Measurements from ENCODE around the gene CLK3. TPM values are rescaled to one million over a fixed set of nuclear protein-coding genes. Genes with fewer than 3 reads are reported as not detected.
A peak's percentile ranks its signal among the peaks of the same experiment; 100 is the strongest.
"Not testable (repeated sequence)": the region's sequence is repeated elsewhere in the genome, so short reads cannot be mapped to it uniquely, and the experiment has no call there.

The CLK3 gene
- polyA plus RNA-seq, 1 experiment, result 58.3 TPM

GRCh38 chr15:74594455-74594854 lies 21.2 kb upstream of the CLK3 start:
- ChIA-PET CTCF (no interaction called here), POLR2A (no interaction called here)
- DNase-seq (ENCODE audit: low read depth), result no peak
- H3K4me3 ChIP-seq (ENCODE audit: low read depth, low read length), result no peak overlapping the region
- H3K36me3 ChIP-seq (ENCODE audit: control insufficient read depth, insufficient read depth, low read length), result peaks cover 7% of the 10 kb centered on the region; the same call in 1 of the 2 replicates
- no peaks in the 10 kb centered on the region for H3K27me3 ChIP-seq (ENCODE audit: control insufficient read depth, insufficient read depth, low read length)
- no peak for TF ChIP-seq CTCF (IDR thresholded peaks at IDR 0.05; ENCODE audit: insufficient read depth, low read depth, low read length)

- ChIA-PET CTCF (no interaction called here), POLR2A (no interaction called here)
- TF ChIP-seq CTCF (IDR thresholded peaks at IDR 0.05; ENCODE audit: insufficient read depth, low read depth, low read length), result no peak
- H3K36me3 ChIP-seq (ENCODE audit: control insufficient read depth, insufficient read depth, low read length), result peaks cover 7% of the 10 kb centered on the region; the same call in 1 of the 2 replicates
- DNase-seq (ENCODE audit: low read depth), result no peak
- H3K4me3 ChIP-seq (ENCODE audit: low read depth, low read length), result no peak overlapping the region
- H3K27me3 ChIP-seq (ENCODE audit: control insufficient read depth, insufficient read depth, low read length), result no peaks in the 10 kb centered on the region
These were observed 20.4 kb upstream of the CLK3 start for GRCh38 chr15:74595271-74595670.

- H3K36me3 ChIP-seq (ENCODE audit: control insufficient read depth, insufficient read depth, low read length); H3K4me3 ChIP-seq (ENCODE audit: low read depth, low read length); H3K27me3 ChIP-seq (ENCODE audit: control insufficient read depth, insufficient read depth, low read length); POLR2A ChIA-PET; CTCF ChIA-PET; DNase-seq (ENCODE audit: low read depth): not testable (repeated sequence)
These were observed 18.9 kb upstream of the CLK3 start for GRCh38 chr15:74596736-74597135.

- H3K36me3 ChIP-seq (ENCODE audit: control insufficient read depth, insufficient read depth, low read length); H3K4me3 ChIP-seq (ENCODE audit: low read depth, low read length); CTCF ChIA-PET; DNase-seq (ENCODE audit: low read depth); POLR2A ChIA-PET; H3K27me3 ChIP-seq (ENCODE audit: control insufficient read depth, insufficient read depth, low read length): not testable (repeated sequence)
These were observed 18.4 kb upstream of the CLK3 start for GRCh38 chr15:74597146-74597705.

- TF ChIP-seq CTCF (IDR thresholded peaks at IDR 0.05; ENCODE audit: insufficient read depth, low read depth, low read length), result no peak
- peak; percentile 50 for DNase-seq (ENCODE audit: low read depth)
- Histone ChIP-seq H3K36me3 (ENCODE audit: control insufficient read depth, insufficient read depth, low read length) (0 out of 2 replicates have a peak, but pooled peaks cover under 1% of the 10 kb centered on the region), H3K4me3 (ENCODE audit: low read depth, low read length) (peak overlapping the region; percentile 60), H3K27me3 (ENCODE audit: control insufficient read depth, insufficient read depth, low read length) (no peaks in the 10 kb centered on the region)
- CTCF ChIA-PET, result interaction anchor here (0.8 to 1.7 kb wide), 3 partner anchors 9 to 33 kb away, joined by 3 to 5 read pairs (median 4); no protein-coding TSS in a partner anchor
- POLR2A ChIA-PET, result interaction anchor here (0.6 to 1.4 kb wide), 4 partner anchors 10 to 380 kb away, joined by 3 to 8 read pairs (median 4); partner anchors contain the start of gene ARID3B
These were observed 17.4 kb upstream of the CLK3 start for GRCh38 chr15:74598126-74598842.

GRCh38 chr15:74599156-74599555 lies 16.5 kb upstream of the CLK3 start:
- H3K36me3 ChIP-seq (ENCODE audit: control insufficient read depth, insufficient read depth, low read length), result no peaks in the 10 kb centered on the region
- peak overlapping the region; percentile 60 for H3K4me3 ChIP-seq (ENCODE audit: low read depth, low read length)
- DNase-seq (ENCODE audit: low read depth), result no peak
- H3K27me3 ChIP-seq (ENCODE audit: control insufficient read depth, insufficient read depth, low read length), result no peaks in the 10 kb centered on the region
- ChIA-PET CTCF (interaction anchor here (1.0 to 1.7 kb wide), 2 partner anchors 22 to 32 kb away, joined by 3 to 5 read pairs; no protein-coding TSS in a partner anchor), POLR2A (interaction anchor here (0.6 to 1.4 kb wide), 2 partner anchors 10 to 59 kb away, joined by 3 to 8 read pairs; partner anchors contain the start of gene ARID3B)
- no peak for TF ChIP-seq CTCF (IDR thresholded peaks at IDR 0.05; ENCODE audit: insufficient read depth, low read depth, low read length)

Measured in BJ (cell line).